NCI-H446 treated with DMSO at 0.1 percent for 48 hours (cell line): ENCODE results near the gene CADPS2.
"Not testable (repeated sequence)": the region's sequence is repeated elsewhere in the genome, so short reads cannot be mapped to it uniquely, and the experiment has no call there.

Experiments
- DNase-seq: peaks from one replicate; lab custom pipeline; 2025; lab: John Stamatoyannopoulos, UW

The CADPS2 gene

DNA sequence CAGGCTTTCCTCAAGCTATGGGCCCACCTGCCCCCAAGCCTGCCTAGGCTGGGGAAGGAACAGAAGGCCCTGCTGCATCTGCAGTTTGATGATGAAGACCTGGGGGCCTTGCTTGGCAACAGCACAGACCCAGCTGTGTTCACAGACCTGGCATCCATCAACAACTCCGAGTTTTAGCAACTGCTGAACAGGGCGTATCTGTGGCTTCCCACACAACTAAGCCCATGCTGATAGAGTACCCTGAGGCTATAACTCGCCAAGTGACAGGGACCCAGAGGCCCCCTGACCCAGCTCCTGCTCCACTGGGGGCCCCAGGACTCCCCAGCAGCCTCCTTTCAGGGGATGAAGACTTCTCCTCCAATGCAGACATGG lies 36.3 kb downstream of the CADPS2 start:
- DNase-seq: no peak

DNA sequence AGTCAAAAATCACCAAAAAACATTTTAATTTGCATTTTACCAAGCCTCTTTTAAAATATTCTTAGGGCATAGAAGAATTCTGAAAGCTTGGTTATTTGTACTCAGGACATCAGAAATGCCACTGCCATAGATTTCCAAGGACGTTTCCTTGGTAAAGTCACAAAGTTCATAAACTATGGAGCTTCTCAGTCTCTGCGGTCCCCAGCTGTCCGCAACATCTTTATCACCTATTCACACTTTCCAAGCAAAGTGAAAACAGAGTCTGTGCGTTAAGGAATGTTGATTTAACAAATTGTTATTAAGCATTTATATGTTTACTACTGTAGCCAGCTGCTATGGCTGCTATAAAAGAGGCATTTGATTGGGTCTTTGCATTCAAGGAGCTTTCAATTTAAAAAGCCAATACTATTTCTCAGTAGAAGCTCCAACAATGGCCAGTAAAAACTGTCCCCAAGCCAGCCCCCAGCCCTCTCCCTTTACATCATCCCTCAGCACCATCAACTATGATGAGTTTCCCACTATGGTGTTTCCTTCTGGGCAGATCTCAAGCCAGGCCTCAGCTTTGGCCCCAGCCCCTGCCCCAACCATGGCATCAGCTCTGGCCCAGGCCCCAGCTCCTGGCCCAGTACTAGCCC lies 36.8 kb downstream of the CADPS2 start:
- DNase-seq: no peak

DNA sequence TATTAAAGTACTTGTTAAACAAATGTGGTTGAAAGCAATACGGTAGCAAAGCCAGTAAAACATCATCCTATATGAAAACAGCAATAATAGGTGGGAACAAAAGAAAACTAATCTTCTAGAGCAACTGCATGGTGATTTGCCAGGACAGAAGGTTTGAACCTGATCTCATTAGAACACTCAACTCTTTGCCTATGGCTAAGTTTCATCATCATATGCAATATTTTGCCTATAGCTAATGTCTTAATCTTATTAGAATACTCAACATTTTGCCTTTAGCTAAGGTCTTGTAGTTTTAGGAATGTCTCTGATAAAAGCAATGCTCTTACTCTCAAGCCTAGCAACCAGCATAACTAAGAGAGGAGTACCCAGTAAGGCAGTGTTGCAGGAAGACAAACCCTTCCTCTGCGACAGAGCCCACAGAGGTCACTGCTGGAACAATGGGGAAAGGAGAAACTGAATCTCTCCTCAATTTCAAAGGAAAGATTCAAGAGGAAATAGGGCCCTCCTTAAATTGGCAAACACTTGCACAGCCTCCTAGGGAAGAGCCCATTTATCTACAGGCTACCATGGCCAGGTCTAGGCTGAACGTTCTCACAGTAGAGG lies 38.3 kb downstream of the CADPS2 start:
- DNase-seq: no peak

DNA sequence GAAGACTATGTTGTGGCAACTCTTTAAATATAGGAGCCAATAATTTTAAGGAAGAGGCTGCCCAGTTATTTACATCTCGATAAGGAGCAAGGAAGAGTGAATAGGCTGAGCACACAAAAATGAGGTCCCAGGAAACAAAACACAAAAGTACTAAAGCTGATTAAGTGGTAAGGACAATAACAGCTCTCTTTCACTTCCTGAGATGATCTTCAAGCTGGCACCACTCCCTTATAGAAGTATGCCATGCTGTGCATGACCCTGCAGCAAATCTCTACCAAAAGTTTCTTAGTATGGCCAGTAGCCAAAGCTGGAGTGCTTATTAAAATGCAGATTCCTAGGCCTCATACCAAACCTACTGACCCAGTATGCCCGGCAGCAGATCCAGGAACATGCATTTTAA lies 39.7 kb downstream of the CADPS2 start:
- no peak for DNase-seq

DNA sequence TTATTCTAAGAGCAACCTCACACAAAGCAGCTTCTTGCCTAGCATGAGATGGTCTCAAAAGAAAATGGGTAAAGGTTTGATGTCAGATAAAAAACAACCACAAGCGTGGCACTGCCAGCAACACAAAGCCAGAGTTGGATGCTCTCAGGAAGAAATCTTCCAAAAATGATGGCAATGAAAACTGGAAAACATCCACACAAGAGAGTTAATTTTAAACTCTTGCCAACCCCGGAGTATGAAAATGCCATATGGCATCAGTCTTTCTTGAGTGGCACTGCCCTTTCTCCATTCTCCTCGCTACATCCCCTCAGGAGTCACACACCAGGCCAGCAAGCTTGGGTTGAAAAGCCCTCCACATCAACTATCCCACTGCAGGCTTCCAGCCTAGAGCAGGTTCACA lies 41.0 kb downstream of the CADPS2 start:
- no peak for DNase-seq

DNA sequence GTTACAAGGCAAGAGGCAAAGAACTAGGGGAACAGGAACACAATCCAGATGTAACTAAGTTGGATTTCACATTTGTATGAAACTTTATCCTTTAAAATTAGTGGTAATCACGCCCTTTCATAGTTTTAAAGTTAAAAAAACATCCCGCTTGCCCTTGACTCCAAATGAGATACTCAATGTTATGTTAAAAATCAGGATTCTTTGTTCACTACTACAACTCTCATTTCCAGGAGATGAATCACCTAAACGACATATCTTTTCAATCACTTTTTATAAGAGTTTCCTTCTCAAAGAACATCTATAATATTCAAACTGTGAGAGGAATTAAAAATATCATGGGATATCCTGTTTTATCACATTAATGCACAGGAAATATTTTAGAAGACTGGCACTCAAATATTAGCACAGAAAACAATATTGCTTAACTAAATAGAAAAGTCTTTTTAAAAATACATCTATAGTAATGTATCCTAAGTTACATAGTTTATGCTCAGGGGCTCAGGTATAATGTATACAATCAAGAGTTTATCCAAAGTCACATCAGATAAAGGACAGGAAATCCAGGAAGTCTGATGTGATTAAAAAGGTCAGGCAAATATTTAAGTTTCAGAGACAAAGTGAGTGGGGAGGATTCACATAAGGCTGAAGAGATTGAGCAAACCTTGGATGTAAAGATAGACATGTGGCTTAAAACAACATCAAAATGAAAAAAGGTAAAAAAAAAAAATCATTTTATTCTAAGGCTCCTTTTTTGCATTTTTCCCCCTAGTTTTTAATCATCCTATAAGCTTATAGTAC lies 41.9 kb downstream of the CADPS2 start:
- DNase-seq: no peak

DNA sequence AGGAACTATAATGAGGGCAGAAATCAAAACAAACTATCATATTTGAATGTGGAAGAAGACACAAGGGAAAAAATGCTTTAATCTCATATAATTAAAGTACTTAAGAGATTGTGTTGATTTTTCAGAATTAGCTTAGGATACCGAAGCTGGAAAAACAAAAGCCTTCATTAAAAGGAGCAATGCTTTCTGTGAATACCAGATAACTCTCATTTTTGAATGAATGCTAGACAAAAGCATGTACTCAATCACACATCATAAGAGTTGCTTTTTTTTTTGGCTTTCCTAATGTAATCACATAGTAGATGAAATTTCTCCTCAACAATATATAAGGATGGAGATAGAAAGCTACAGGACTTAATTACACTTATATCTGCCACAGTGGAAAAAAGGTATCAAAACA lies 43.3 kb downstream of the CADPS2 start:
- no peak for DNase-seq

DNA sequence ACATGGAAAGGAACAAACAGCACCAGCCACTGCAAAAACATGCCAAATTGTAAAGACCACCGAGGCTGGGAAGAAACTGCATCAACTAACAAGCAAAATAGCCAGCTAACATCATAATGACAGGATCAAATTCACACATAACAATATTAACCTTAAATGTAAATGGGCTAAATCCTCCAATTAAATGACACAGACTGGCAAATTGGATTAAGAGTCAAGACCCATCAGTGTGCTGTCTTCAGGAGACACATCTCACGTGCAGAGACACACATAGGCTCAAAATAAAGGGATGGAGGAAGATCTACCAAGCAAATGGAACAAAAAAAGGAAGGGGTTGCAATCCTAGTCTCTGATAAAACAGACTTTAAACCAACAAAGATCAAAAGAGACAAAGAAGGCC lies 50.0 kb downstream of the CADPS2 start:
- not testable (repeated sequence) for DNase-seq

DNA sequence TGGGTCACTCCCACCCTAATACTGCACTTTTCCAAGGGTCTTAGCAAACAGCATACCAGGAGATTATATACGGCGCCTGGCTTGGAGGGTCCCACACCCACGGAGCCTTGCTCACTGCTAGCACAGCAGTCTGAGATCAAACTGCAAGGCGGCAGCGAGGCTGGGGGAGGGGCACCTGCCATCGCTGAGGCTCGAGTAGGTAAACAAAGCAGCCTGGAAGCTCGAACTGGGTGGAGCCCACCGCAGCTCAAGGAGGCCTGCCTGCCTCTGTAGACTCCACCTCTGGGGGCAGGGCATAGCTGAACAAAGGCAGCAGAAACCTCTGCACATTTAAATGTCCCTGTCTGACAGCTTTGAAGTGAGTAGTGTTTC lies 51.7 kb downstream of the CADPS2 start:
- not testable (repeated sequence) for DNase-seq

DNA sequence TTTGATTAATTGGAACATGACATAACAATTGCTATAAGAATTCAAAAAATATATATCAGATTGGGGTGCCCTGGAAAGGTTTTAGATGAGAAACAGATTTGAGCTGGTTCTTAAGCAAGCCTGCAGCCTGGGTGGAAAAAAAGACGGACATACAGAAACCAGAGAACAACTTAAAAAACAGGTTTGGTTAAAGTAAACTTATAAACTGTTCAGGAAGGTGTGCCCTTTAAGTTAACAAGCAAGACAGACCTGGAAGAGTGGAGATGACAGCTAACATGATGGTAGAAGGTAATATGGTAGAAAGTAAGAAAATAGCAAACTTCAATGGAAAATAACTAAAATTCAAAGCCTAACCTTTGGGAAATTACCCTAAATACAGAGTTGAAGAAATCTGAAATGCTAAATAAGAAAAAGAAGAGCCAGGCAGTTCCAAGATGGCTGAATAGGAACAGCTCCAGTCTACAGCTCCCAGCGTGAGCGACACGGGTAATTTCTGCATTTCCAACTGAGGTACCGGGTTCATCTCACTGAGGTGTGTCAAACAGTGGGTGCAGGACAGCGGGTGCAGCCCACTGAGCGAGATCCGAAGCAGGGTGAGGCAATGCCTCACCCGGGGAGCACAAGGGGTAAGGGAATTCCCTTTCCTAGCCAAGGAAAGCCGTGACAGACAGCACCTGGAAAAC lies 52.2 kb downstream of the CADPS2 start:
- DNase-seq: no peak

DNA sequence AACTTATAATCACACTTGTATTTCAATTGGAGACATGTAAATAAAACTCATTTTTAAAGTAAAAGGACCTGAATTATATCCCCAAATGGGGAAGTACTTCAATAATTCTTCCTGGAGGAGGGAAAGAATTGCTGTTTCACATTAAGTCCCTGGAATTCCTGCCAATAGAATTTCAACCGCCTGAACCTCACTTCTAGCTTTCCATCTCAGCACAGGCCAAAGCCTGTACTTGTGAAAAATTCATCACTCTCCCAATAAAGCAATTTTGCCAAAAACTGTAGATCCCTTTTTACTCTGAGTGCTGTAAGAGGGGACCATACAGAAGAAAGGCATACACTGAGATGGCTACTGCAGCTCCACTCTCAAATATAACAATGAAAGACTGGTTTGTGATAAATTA lies 54.8 kb downstream of the CADPS2 start:
- no peak for DNase-seq

DNA sequence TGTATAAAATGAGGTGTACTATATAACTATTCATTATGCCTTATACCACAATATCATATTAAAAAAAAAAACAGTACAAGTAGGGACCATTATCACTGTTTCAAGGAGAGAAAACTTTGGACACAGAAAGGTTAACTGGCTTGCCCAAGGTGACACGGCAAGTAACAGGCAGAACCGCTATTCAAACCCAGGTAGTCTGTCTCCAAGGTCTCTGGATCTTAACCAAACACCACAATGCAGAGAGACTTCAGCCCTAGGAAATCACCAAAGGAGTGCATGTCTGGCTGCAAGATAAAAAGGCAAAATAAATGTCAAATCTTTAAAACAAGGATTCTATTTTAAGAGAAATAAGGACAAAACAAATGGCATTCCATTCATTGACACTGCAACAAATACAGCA lies 56.3 kb downstream of the CADPS2 start:
- DNase-seq: no peak

DNA sequence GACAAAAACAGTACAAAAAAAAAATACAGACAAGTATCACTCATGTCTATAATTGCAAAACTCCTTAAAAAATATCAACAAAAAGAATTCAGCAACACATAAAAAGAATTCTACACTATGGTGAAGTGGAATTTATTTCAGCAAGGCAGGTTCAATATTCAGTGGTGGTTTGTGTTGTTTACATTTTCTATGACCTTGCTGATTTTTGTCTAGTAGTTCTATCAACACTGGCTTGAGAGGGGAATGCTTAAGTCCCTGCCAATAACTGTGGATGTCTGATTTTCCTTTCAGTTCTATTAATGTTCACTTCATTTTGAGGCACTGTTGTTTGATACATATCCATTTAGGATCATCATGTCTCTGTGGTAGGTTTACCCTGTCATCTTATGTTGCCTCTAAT lies 58.5 kb downstream of the CADPS2 start:
- DNase-seq: no peak

DNA sequence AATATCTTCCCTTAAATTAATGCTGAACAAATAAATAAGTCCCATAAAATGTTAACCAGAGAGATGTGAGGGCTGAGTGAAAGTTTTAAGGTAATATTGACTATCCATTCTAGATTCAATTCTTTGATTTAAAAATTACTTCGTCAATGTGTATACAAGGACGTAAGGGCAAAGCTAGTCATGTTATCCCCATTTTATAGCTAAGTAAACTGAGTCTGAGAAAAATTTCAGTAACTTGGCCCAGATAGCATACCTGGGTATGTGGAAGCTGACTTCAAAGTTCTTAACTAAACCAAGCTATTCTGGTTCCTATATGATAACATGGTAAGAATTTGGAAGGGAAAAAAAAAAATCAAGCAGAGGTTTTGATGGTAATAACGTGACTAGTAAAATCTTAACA lies 72.4 kb downstream of the CADPS2 start:
- DNase-seq: no peak

DNA sequence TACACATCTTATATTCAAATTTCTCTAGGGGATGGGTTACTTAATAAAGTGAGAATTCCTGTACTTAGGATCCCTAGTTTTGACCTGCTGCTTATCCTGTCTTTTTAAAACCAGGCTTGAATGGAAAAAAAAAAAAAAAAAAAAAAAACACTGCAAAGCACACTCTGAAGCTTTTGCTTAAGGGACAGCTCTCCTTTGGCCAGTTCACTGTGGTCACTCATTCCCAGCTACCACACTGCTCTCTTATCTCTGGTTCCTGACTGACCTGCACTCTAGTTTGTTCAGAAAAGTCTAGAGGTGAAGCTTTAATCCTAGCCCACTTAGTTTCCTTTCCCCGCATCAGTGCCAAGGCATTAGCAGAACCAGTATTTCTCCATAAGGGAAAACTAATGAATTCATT lies 82.4 kb downstream of the CADPS2 start:
- no peak for DNase-seq

DNA sequence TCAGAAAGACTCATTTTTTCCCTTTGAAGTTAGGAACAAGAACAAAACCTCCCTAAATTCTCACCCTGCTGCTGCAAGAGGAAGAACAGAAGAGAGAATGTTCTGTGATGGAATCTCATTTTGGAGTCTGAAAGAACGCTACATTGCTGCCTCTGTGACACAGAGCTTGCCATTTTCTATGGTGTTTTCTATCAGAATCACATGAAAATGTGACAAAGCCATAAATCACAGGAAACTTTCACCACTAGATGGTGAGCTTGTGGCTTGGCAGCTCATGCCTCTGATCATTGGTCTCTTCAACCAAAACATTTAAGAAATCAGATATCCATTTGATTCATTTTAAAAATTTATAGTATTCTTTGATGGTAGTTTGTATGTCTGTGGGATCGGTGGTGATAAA lies 82.9 kb downstream of the CADPS2 start:
- no peak for DNase-seq

DNA sequence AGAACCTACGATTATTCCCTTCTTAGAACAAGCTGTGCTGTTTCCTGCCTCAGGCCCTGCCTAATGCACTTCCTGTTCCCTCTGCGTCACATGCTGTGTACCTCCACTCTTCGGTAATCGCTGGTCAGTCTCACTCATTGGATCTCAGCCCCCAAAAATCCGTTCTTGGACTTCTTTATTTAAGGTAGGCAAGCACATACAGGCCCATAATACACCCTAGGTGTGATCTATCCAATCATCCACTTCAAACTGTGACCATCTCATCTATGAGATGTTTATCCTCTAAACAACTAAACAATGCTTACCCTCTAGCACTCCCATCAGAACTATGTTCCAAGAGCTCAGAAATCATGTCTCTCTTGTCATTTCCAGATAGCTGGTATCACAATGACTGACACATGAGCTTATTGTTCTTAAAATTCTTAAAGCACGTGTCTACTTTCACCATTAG lies 83.9 kb downstream of the CADPS2 start:
- no peak for DNase-seq

DNA sequence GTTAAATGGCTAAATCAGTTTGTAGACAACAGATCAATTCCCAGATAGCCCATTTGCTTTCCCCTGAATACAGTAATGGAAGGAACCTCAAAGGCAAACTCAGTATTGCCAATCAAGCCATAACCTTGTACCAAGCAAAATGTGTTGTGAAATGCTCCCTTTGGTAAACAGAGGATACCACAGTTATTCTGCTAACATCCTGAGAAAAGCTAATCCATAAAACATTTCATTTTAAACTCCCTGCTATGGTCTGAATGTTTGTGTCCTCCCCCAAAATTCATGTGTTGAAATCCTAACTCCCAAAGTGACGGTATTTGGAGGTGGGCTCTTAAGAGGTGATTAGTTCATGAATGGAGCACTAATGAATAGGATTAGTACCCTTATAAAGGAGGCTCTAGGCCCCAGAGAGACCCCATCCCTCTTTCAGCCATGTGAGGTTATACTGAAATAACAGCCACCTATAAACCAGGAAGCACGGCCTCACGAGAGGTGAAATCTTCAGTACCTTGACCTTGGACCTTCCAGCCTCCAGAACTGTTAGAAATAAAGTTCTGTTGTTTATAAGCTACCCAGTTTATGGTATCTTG lies 94.2 kb downstream of the CADPS2 start:
- no peak for DNase-seq

DNA sequence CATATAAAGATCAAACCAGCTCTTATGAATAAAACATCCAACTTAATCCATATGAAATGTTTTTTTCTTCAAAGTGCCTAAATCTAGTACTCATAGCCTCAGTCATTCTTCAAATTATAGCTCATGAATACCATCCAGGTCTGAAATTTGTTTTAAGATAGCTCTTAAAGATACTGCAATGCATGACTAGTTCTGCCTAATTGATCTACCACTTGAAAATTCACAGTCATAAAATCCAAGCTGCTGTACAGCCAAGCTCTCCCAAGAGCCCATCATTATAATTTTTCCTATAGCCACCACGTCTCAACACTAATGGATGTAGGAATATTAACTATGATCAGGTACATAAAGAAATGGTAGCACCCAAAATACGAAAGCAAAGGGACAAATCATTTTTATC lies 95.7 kb downstream of the CADPS2 start:
- DNase-seq: no peak

DNA sequence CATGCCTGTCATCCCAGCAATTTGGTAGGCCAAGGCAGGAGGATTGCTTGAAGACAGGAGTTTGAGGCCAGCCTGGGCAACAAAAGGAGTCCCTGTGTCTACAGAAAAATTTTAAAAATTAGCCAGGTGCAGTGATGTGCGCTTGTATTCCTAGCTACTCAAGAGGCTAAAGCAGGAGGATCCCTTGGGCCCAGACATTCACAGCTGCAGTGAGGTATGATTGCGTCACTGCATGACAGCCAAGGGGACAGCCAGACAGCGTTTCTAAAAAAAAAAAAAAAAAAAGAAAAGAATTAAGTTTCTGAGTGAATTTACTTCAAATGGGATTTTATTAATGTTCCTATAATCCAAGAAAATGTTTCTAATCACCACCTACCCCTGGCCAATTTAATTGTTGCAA lies 96.1 kb downstream of the CADPS2 start:
- no peak for DNase-seq

DNA sequence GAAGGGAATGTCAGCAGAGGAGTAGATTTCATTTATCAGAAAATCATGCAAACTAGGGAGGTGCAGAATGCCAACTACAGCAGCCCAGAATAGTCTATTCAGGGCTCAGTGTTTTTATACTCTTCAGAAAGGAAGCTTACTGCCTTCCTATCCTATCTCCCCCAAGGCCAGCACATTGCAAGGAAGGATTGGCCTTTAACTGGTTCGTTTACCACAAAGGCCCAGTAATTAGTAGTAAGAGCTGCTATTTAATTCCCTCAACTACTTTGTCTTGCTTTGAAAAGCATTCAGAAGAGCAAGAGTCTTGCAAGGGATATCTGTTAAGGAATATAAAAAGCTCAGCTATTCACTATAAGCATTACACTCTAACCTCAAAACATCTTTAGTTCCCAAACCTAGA lies 97.1 kb downstream of the CADPS2 start:
- DNase-seq: no peak

DNA sequence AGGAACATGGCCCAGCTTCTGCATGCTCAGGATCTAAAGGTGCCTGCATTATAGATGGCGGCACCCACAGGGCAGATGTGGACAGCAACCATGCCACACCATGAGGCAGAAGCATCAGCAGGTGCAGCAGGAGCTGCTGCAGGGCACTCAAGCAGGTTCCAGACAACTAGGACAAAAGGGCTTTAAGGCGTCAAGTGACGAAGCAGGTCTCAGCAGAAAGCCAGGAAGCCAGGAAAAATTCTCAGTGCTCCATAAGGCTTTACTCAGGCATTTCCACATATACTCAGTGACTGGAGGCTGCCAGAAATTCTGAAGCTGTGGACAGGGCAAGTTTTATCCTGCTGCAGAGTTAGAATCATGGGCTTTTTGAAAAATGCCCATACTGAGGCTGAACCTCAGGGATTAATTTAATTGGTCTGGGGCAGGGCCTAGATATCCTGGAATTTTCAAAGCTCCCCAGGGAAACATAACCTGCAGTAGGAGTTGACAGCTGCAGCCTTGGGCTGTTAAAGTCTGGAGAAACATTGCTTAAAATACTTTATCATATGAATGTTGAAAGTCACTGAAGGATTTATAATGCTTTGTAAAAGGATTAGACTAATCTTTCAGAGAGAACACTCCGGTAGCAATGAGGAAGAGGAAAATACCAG lies 115.4 kb downstream of the CADPS2 start:
- DNase-seq: no peak
